Measurements from ENCODE around the gene PDE1C. TPM values are rescaled to one million over a fixed set of nuclear protein-coding genes. Genes with fewer than 3 reads are reported as not detected.

Gene PDE1C
- total RNA-seq, 1 donor from 2014 or later: 54.6 TPM

DNA sequence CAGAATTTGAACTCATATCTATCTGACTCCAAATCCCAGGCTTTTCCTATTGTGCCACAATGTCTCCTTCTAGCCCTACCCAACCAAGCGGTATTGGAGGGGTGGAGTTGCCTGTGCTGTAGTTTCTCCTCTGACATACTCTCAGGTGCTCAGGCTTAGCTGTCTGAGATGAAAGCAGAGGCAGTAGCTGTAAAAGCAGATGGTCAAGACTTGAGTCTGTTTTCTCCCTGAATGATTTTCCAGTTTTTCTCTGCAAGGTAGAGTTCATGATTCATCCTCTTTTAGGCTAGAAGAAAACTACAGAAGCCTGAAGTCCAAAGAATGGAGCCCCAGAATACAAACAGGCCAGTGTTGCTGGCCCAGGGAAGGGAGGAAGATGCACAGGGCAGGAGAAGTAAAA is 130.0 kb downstream of the PDE1C start:
- no peaks in the 10 kb centered on the region for H3K27me3 Mint-ChIP-seq (ENCODE audit: low read depth)
- TF ChIP-seq, protein P1, sequence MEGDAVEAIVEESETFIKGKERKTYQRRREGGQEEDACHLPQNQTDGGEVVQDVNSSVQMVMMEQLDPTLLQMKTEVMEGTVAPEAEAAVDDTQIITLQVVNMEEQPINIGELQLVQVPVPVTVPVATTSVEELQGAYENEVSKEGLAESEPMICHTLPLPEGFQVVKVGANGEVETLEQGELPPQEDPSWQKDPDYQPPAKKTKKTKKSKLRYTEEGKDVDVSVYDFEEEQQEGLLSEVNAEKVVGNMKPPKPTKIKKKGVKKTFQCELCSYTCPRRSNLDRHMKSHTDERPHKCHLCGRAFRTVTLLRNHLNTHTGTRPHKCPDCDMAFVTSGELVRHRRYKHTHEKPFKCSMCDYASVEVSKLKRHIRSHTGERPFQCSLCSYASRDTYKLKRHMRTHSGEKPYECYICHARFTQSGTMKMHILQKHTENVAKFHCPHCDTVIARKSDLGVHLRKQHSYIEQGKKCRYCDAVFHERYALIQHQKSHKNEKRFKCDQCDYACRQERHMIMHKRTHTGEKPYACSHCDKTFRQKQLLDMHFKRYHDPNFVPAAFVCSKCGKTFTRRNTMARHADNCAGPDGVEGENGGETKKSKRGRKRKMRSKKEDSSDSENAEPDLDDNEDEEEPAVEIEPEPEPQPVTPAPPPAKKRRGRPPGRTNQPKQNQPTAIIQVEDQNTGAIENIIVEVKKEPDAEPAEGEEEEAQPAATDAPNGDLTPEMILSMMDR (IDR thresholded peaks at IDR 0.05): no peak
- H3K9me3 Mint-ChIP-seq (ENCODE audit: low read depth): no peaks in the 10 kb centered on the region
- peaks cover 2% of the 10 kb centered on the region for H3K36me3 Mint-ChIP-seq (ENCODE audit: low read depth)
- DNase-seq (ENCODE audit: low spot score): no peak
- H3K27ac Mint-ChIP-seq (ENCODE audit: unreplicated experiment): no peak overlapping the region
- no peak overlapping the region for H3K4me3 Mint-ChIP-seq (ENCODE audit: unreplicated experiment)
- H3K4me1 Mint-ChIP-seq (ENCODE audit: low read depth): peaks cover 14% of the 10 kb centered on the region

DNA sequence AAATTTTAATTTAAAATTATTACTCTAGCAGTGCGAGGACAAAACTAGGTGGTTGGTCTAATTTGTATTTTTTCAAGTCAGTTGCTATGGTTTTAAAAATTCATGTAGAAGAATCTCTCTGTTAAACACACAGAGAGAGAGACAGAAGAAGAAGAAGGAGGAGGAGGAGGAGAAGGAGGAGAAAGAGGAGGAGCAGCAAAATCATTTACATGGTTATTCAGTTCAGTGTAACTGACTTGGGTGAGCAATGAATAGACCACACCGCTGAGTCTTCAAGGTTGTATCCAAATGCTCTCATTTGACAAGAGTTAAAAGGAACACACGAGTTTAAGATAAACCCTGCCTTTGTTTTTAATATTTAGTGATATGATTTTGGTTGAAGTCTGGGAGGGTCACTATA is 131.1 kb downstream of the PDE1C start:
- Mint-ChIP-seq H3K4me3 (ENCODE audit: unreplicated experiment) (no peak overlapping the region), H3K36me3 (ENCODE audit: low read depth) (peaks cover 2% of the 10 kb centered on the region), H3K9me3 (ENCODE audit: low read depth) (no peaks in the 10 kb centered on the region), H3K4me1 (ENCODE audit: low read depth) (peaks cover 25% of the 10 kb centered on the region), H3K27me3 (ENCODE audit: low read depth) (no peaks in the 10 kb centered on the region), H3K27ac (ENCODE audit: unreplicated experiment) (no peak overlapping the region)
- DNase-seq (ENCODE audit: low spot score): no peak
- TF ChIP-seq, protein P1 (IDR thresholded peaks at IDR 0.05): no peak

DNA sequence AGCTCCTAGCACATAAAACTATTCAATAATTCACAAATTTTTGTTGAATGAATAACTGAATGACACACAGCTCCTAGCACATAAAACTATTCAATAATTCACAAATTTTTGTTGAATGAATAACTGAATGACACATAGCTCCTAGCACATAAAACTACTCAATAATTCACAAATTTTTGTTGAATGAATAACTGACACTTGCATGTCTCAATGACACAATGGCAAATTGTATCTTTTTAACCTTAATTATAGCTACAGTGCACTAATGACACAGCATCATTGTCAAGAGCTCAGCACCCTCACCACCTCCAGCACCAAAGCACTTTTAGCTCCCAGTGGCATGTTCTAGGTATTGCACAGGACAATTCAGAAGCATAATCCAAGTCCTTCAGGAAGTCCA is 131.6 kb downstream of the PDE1C start:
- Mint-ChIP-seq H3K27me3 (ENCODE audit: low read depth) (no peaks in the 10 kb centered on the region), H3K27ac (ENCODE audit: unreplicated experiment) (no peak overlapping the region), H3K4me1 (ENCODE audit: low read depth) (peaks cover 27% of the 10 kb centered on the region), H3K36me3 (ENCODE audit: low read depth) (peaks cover 2% of the 10 kb centered on the region), H3K4me3 (ENCODE audit: unreplicated experiment) (no peak overlapping the region), H3K9me3 (ENCODE audit: low read depth) (no peaks in the 10 kb centered on the region)
- DNase-seq (ENCODE audit: low spot score): no peak
- TF ChIP-seq, protein P1 (IDR thresholded peaks at IDR 0.05): peak; percentile 41

DNA sequence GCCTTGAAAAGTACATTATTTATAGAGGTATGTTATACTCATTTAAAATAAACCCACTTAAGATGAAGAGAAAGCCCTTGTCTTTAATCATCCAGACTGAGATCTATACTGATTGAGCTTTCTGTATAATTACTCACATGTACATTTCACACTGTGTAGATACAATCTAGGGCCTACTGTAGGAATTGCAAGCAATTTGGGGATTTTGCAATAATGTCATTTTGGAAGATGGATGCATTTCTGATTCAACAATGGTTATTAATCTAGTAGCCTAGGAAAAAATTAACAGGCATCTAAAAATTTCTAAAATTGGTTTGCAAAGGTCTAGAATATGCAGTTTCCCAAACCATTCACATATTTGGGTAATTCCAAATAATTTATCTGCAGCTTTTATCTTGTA is 132.2 kb downstream of the PDE1C start:
- Mint-ChIP-seq H3K36me3 (ENCODE audit: low read depth) (peaks cover 2% of the 10 kb centered on the region), H3K9me3 (ENCODE audit: low read depth) (no peaks in the 10 kb centered on the region), H3K27me3 (ENCODE audit: low read depth) (no peaks in the 10 kb centered on the region), H3K4me1 (ENCODE audit: low read depth) (peaks cover 27% of the 10 kb centered on the region), H3K4me3 (ENCODE audit: unreplicated experiment) (no peak overlapping the region), H3K27ac (ENCODE audit: unreplicated experiment) (no peak overlapping the region)
- no peak for DNase-seq (ENCODE audit: low spot score)
- TF ChIP-seq, protein P1 (IDR thresholded peaks at IDR 0.05): no peak

DNA sequence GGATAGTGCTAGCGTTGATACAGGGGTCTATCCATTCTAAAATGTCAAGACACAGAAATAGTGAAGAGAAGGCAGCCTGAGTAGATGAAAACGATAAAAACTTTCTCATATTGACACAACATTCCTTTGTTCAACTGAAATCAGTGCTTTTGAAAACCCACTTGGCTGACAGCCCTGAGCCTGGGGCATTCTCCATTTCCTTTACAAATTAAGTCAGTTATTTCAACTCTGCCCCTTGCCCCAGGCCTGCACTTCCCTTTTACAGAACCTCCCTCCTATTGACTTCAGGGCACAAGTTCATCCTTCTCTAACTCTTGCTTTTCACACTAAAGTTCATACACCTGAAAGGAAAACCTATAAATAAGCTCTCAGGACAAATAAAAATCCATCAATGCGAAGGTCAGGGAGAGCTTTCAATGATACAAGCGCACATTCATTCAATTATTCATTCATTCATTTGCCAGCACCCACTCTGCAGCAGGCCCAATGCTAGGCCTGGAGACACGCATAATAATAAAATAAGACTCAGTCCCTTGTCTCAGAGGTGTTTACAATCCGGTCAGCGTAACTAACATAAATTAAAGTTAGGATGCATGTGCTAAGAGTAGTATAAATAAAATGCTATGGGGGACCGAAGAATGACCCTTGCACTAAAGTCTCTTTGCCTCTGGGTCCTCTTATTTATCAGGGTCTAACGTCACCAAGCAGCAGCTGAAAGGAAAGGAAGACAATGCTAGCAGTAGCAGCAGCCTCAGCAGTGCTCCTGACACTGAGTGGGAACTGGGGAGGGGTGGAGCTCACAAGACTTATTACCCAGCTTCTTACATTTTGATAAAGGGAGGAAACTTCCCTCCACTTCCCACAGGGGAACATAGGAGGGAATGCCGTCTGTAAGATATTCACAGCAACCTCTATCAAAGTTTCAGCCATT is 134.8 kb downstream of the PDE1C start:
- TF ChIP-seq, protein P1 (IDR thresholded peaks at IDR 0.05): no peak
- peak overlapping the region; percentile 30 for H3K27ac Mint-ChIP-seq (ENCODE audit: unreplicated experiment)
- no peak for DNase-seq (ENCODE audit: low spot score)
- no peaks in the 10 kb centered on the region for H3K27me3 Mint-ChIP-seq (ENCODE audit: low read depth)
- peaks cover 2% of the 10 kb centered on the region for H3K36me3 Mint-ChIP-seq (ENCODE audit: low read depth)
- peaks cover 24% of the 10 kb centered on the region for H3K4me1 Mint-ChIP-seq (ENCODE audit: low read depth)
- H3K9me3 Mint-ChIP-seq (ENCODE audit: low read depth): peaks cover 3% of the 10 kb centered on the region
- no peak overlapping the region for H3K4me3 Mint-ChIP-seq (ENCODE audit: unreplicated experiment)
